H1 (cell line): ENCODE measurements around the gene GRIA1. TPM values are rescaled to one million over a fixed set of nuclear protein-coding genes. Genes with fewer than 3 reads are reported as not detected.
A peak's percentile ranks its signal among the peaks of the same experiment; 100 is the strongest.

ENCODE experiments used
- CBX8 ChIP-seq: fragments of 300-800, 300-1000 bp; sonication (generic); IDR thresholded peaks from 2 replicates; pipeline ENCODE4 v1.7.1; 2016; ENCODE audit warnings: low read depth, low read length, borderline replicate concordance
- CHD1 ChIP-seq: IDR thresholded peaks from 2 replicates; pipeline ENCODE4 v1.6.1; 2012; ENCODE audit warnings: low read depth, low read length, improper control_type of control experiment
- CHD2 ChIP-seq: IDR thresholded peaks from 2 replicates; pipeline ENCODE4 v1.6.1; 2012; ENCODE audit warnings: low read length, improper control_type of control experiment
- CTBP2 ChIP-seq: IDR thresholded peaks from 2 replicates; pipeline ENCODE4 v1.7.0; 2011; ENCODE audit warnings: borderline replicate concordance, mild to moderate bottlenecking, moderate library complexity, mixed read lengths, low read length; ENCODE audit not compliant: insufficient read depth, insufficient read length
- JUND ChIP-seq: IDR thresholded peaks from 2 replicates; pipeline ENCODE4 v1.6.1; 2011; ENCODE audit warnings: mild to moderate bottlenecking, improper control_type of control experiment, low read length
- KDM4A ChIP-seq: IDR thresholded peaks from one replicate; pipeline ENCODE4 v1.7.1; 2012; ENCODE audit warnings: low read depth, mild to moderate bottlenecking, moderate library complexity, low read length, inconsistent platforms; ENCODE audit not compliant: severe bottlenecking
- NANOG ChIP-seq: IDR thresholded peaks from 2 replicates; pipeline ENCODE4 v1.6.1; 2011; ENCODE audit warnings: low read length, low read depth, mild to moderate bottlenecking, inconsistent platforms; ENCODE audit not compliant: insufficient read depth, poor library complexity, severe bottlenecking
- PHF8 ChIP-seq: fragments of 200-600 bp; sonication (generic); conservative IDR thresholded peaks from 2 replicates; pipeline ENCODE4 v1.7.1; 2012; ENCODE audit warnings: low read depth, mild to moderate bottlenecking, inconsistent platforms, low read length, moderate library complexity
- RXRA ChIP-seq: IDR thresholded peaks from 2 replicates; pipeline ENCODE4 v1.6.1; 2011; ENCODE audit warnings: low read depth, mild to moderate bottlenecking, low read length, moderate library complexity; ENCODE audit not compliant: insufficient read depth
- SP2 ChIP-seq: IDR thresholded peaks from 2 replicates; pipeline ENCODE4 v1.6.1; 2012; ENCODE audit warnings: mild to moderate bottlenecking, low read length, inconsistent platforms
- polyA plus RNA-seq, 7 experiments: library from polyadenylated mRNA; depleted of rRNA in 3 of 7; stranded (reverse) in 5 of 7; unstranded in 2 of 7; fragments of >200 nt in 5 of 7; fragments of 200-250 nt in 2 of 7; gene quantifications; 1 replicate in 5 of 7; 2 replicates in 1 of 7; 4 replicates in 1 of 7; pipeline versions ENCODE4 v1.2.1 to v1.2.3, GENCODE V29; 2011 to 2013; ENCODE audit warnings: missing spikeins in 2 of 7, mixed read lengths in 2 of 7
- total RNA-seq: library from RNA; stranded (reverse); fragmentation: NEBNext Ultra II Directional; extraction: Animal tissue kit (Norgen Biotek cat#: 25700); gene quantifications from 2 replicates; pipeline ENCODE4 v1.2.1, GENCODE V29; 2021
- TF ChIP-seq, protein P1 (sequence below), 3 experiments: IDR thresholded peaks; 1 replicate in 2 of 3; 2 replicates in 1 of 3; pipeline versions ENCODE4 v1.5.1 to v1.6.1; 2011; ENCODE audit warnings: low read length in 3 of 3, mild to moderate bottlenecking in 3 of 3, inconsistent platforms in 2 of 3, low read depth in 1 of 3, moderate library complexity in 1 of 3; ENCODE audit not compliant: insufficient read depth in 1 of 3; ENCODE audit errors: control extremely low read depth in 1 of 3
- TF ChIP-seq, protein P2 (sequence below): IDR thresholded peaks from 2 replicates; pipeline ENCODE4 v1.6.1; 2012; ENCODE audit warnings: inconsistent platforms

The GRIA1 gene
- total and polyA plus RNA-seq, 2 of the 8 experiments (the other 6 are each of a cell fraction or from before 2014, with no cell fraction given) = 0.97 to 2.5 TPM

DNA sequence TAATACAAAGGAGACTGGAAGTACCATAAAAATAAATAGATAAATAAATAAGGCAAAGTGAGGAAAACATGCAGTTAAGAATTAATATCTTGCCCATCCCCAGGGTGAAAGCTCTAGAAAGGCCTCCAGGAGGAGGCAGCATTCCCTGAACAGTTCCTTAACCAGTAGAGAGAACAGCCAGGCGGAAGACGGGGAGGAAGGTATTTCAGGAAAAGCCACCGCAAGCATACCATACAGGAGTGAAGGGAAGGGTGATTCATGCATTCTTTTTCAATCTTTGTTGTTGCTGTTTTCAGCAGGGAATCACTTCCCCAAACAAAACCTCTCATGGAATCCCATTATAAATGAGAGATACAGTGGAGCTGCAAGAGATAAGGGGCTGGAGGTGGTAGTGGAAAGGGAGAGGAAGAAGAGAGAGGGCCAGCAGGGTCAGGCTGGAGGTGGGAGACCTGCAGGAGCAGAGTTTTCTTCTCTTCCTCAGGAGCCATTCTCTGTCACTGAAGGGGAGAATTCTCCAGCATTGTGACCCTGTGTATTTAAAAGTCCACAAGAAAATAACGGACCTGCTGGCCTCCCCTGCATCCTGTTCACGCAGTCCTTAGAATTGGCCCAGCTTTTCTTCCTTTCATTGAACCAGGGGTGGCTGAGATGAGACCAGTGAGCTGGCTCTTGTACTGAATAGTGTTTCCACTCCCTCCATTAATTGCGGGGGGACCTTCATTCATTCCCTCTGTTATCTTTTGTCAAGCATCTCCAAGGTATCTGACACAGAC lies 292.3 kb downstream of the GRIA1 start (continued):
- TF ChIP-seq, protein P1, sequence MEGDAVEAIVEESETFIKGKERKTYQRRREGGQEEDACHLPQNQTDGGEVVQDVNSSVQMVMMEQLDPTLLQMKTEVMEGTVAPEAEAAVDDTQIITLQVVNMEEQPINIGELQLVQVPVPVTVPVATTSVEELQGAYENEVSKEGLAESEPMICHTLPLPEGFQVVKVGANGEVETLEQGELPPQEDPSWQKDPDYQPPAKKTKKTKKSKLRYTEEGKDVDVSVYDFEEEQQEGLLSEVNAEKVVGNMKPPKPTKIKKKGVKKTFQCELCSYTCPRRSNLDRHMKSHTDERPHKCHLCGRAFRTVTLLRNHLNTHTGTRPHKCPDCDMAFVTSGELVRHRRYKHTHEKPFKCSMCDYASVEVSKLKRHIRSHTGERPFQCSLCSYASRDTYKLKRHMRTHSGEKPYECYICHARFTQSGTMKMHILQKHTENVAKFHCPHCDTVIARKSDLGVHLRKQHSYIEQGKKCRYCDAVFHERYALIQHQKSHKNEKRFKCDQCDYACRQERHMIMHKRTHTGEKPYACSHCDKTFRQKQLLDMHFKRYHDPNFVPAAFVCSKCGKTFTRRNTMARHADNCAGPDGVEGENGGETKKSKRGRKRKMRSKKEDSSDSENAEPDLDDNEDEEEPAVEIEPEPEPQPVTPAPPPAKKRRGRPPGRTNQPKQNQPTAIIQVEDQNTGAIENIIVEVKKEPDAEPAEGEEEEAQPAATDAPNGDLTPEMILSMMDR (IDR thresholded peaks at IDR 0.05; ENCODE audit: control extremely low read depth in 1 of 3, insufficient read depth in 1 of 3, low read depth in 1 of 3, low read length in 3 of 3) = peak; percentile 14 to 51 (median 42); a peak in 3 of 4 replicates
- TF ChIP-seq CHD1 (no peak), NANOG (no peak), JUND (peak; percentile 80; the same call in 1 of the 2 replicates), RXRA (no peak), CTBP2 (no peak), CBX8 (no peak), SP2 (no peak), KDM4A (no peak), CHD2 (no peak), PHF8 (no peak)
- TF ChIP-seq, protein P2, sequence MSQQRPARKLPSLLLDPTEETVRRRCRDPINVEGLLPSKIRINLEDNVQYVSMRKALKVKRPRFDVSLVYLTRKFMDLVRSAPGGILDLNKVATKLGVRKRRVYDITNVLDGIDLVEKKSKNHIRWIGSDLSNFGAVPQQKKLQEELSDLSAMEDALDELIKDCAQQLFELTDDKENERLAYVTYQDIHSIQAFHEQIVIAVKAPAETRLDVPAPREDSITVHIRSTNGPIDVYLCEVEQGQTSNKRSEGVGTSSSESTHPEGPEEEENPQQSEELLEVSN = no peak
